GM21526 (cell line): Measurements from ENCODE around the gene LRMDA.

Experiments
- ATAC-seq: cut with Tn5 transposase; IDR thresholded peaks from one replicate; pipeline ENCODE4 v1.9.1; 2021; ENCODE audit warnings: moderate library complexity; ENCODE audit not compliant: unreplicated experiment, low FRiP score

The LRMDA gene

DNA sequence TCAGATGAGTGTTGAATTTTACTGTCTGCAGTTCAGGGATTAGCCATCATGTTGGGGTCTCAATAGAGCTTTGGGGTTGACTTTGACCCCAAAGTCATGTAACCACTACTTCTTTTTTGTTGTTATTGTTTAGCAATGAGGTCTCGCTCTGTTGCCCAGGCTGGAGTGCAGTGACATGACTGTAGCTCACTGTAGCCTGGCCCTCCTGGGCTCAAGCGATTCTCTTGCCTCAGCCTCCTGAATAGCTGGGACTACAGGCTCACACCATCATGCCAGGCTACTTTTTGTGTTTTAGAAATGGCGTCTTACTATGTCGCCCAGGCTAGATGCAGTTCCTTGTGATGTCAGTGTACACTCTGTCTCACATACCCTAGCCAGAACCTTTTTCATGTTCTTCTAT is 598.4 kb downstream of the LRMDA start:
- no peak for ATAC-seq

DNA sequence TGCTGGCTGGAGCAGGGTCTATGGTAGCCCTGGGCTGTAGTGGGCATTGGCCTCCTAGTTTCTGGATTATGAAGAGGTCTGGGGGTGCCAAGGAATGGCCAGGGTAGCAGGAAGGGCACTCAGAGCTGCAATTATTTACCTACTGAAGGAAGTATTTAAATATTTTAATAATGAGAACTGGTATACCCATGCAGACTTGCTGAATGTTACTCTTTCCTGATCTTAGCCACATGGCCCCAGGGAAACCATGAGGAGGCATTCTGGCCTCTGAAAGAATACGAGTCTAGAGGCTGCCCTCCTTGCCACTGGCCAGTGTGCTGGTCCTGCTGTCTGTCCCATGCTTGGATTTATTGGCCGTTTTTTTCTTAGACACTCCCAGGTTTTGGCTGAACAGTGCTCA is 599.7 kb downstream of the LRMDA start:
- ATAC-seq: no peak

DNA sequence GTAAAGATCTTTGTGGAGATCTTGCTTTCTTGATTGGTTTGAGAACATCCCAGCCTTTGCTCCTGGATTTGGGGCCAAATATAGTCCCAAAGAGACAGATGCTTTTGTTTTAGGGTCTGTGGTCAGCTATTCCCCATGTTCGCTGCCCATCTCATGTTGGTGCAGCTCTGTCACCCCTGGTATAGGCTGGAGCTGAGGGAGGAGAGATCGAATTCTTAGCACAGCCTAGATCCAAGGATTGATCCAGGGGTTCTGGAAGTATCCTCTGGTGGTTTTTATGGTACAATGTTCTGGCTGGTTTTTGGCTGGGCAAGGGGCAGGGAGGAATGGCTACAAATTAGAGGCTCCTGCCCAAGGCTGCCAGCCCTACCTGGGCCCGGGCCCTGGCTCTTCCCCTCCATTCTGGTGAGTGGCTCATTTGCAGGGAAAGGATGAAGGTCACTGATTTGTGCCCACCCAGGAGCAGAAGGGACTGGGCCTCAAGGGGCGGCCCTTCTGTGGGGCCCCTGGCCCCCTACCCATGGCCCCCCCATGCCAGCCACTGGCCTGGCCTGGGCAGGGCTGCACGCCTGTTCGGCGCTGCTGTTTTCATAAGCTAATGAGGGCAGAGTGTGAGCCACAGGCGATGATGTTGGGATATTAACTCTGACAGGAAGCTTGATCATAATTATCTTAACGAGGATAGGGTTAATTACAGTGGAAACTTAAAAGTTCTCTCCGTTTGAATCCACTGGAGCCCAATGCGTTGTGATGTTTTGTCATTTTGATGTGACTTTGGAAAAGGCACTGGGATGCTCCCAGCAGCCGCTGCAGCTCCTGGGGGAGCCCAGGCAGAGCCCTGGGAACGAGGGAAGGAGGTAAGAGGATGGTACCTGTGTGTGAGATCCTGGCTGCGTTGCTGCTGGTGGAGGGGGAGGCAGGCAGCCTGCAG is 600.6 kb downstream of the LRMDA start:
- no peak for ATAC-seq

DNA sequence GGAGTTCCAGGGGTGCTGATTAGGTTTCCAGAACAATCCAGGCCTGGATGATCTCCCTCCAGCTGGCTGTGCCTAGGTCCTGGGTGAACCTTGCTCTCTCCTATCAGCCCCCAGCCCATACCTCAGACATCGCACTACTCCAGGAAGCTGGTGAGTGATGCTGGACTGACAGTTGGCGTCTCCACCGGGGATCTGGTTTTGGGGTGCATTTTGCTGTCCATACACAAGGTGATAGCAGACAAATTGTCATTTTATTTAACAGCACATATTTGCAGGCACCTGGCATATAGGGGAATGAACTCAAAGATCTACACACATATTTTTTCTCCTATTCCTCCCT is 601.2 kb downstream of the LRMDA start:
- ATAC-seq: no peak

DNA sequence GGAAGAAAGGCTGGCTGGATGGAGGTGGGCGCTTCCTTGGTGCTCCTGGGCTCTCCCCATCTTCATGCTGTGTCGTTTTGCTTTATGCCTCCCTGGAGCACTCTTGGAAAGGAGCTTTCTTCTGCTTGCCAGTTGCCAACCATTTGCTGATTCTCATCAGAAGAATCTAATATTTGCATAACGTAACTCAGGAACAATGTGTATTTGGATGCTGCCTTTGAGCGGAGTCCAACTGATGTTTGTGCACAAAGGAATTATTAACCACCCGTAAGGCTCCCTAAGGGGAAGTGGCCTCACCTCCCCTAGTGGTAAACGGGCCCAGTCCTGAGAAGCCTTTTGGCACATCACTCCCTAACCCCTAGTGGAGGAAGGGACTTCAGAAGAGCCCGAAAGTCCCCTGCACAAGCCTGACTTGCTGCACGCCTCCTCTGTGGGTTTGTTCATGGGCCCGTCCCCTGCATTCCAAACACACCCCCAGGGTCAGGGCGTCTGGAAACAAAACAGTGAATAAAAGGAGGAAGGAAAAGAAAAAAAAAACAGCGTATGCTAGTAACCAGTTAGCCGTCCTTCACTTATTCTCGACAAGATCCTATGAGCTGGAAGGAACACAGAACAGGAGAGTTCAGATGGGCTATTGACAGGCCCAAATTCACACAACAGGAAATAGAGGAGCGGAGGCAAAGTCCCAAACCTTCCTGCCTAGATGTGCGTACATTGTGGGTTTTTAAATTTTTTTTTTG is 602.2 kb downstream of the LRMDA start:
- no peak for ATAC-seq

DNA sequence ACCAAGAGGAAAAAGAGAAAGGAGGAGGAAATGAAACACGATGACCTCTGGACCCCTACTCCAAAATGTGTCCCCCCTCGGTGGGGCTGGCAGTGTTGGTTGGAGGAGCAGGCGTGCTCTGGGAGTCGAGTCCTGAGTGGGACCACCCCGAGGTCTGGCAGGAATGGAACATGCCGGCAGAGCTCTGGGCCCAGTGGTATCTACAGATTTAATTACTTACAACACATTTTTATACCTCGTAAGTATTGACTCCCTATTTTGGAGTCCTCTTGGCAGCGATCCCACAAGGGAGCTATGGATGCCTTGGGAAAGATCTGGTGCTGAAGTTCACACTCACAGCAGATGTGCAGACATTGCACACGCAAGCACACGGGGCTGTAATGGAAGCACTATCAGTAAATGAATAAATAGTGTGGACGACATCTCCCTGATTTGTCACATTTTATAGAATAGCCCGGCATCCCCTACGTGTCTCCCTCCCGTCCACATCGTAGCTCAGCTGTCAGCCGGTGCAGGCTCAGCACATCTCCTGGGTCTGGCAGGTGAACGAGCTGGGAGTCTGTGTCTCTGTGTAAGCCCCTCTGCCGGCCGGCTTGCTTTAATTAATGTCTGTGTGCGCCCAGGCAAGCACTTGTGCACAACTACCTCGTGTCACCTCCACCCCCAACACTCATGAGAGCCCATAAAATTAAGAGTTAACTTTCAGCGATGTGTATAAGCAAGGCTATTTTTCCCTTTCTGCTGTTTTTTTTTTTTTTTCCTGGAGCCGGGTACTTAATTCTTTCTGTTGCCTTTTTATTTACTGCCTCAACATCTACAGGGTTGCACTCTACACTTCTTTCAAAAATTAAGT is 603.2 kb downstream of the LRMDA start:
- no peak for ATAC-seq

DNA sequence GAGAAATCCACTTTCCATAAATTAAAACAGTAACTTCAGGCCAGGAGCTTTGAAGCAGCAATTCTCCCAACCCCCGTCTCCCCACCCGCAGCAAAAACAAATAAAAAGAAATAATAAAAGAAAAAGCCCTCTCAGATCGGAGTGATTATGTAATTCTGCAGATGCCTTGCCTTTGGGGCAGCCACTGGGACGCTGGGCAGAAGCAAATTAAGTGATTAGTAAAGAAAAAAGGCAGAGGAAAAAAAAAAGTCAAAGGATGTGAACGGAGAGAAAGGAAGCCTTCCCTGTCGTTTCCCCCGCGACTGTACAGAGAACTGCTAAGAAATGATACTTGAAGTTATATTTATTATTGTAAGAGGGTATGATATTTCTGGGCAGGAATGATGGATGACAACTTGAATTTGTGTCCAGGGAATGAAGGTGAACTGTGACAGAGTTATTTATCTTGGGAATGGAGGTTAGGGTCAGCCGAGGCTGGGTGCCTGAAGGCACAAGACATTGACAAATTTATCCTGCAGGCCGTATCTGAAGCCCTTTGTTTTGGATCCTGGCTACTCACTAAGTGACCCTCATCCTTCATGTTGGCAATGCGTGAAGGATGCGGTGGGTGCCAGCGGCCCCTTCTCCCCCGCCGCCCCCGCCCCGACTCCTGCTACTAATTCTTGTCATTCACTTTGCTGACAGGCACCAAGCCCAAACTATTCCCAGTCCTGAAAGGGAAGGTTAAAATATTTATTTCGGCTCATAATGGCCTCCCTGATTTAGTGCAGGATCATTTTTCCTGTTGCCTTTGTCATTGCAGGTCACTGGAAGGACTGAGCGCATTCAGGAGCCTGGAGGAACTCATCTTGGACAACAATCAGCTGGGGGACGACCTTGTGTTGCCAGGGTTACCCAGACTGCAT is 604.0 kb downstream of the LRMDA start:
- ATAC-seq: no peak

DNA sequence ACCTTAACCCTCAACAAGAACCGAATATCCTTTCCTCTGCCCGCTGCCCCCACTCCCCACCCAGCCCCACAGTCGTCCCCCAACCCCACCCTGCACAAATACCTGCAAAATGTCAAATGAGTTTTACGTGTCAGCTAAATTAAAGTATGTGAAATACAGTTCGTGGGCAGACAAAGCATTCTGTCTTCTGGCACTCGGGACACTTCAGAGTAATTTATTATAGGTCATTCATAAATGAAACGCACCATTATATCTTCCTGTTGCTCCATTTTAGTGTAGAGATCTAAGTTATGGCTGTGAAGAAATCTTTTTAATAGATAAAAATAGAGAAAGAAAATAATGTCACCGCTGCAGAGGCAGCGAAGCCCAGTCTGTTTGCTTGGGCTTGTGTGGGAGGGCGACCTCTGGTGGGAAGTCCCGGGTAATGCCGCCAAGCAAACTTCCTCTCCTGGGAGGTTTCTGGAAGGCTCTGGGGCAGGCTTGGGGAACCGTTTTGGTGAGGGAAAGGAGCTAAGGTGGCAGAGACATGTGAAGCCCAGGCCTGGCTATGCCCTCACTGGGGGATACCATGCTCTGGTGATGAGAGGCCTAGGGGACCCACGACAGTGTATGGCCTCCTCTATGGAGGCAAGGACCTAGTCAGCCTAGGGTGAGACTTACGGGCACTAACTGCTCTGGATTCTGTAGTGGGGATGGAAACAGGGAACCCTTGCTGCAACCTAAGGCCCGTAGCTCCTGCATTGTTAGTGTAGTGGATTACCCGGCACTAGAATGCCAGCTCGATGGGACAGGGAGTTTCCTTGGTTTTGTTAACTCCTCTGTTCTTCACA is 604.9 kb downstream of the LRMDA start:
- no peak for ATAC-seq

DNA sequence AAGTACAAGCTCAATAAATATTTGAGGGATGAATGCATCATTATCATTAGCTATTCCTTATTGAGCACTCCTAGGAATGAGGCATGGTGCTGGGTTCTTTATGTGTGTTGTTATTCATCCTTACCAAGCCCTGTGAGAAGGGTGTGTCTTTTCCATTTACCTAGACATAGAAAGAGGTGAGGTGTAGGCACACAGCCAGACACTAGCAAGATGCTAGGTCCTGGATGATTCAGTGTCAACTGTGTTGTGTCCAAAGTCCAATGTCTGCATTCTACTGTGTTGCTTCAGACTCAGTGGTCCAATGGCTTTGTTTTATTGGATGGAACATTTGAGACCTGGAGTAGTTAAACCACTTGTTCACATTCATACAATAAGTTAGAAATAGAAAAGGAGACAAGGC is 605.5 kb downstream of the LRMDA start:
- ATAC-seq: no peak

DNA sequence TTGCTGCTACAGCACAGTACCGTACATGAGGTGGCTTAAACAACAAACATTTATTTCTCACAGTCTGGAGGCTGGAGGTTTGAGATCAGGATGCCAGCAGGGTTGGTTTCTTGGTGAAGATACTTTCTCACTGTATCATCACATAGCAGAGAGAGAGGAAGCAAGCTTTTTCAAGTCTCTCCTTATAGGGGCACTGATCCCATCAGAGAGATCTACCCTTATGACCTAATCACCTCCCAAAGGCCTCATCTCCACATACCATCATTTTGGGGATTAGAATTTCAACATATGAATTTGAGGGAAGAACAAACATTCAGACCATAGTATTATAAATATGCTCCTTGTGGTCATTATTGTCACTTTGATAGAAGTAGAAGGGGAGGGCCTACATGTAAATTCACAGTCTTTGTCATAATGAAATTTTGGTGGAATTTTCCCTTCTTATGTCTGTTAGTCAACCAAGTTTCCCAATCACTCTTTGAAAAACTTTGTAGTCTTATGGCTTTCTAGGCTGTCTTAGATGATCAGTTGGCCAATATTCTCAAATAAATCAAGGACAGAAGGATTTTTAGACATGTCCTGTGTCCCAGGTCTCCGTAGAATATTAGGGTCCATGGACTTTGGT is 606.2 kb downstream of the LRMDA start:
- no peak for ATAC-seq

DNA sequence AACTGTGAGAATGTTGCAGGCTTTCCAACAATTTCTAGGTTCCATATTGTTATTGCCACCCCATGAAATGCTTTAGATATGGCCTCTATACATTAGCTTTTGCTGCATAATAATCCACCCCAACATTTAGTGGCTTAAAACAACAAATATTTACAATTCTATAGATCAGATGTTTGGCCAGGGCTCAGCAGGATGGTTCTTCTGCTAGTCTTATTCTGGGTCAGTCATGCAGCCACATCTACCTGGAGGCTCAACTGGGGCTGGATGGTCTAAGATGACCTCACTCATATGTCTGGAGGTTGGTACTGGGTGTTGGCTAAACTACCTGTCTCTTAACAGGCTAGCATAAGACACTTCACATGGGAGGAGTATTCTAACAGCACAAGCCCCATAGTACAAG is 607.3 kb downstream of the LRMDA start:
- ATAC-seq: no peak

DNA sequence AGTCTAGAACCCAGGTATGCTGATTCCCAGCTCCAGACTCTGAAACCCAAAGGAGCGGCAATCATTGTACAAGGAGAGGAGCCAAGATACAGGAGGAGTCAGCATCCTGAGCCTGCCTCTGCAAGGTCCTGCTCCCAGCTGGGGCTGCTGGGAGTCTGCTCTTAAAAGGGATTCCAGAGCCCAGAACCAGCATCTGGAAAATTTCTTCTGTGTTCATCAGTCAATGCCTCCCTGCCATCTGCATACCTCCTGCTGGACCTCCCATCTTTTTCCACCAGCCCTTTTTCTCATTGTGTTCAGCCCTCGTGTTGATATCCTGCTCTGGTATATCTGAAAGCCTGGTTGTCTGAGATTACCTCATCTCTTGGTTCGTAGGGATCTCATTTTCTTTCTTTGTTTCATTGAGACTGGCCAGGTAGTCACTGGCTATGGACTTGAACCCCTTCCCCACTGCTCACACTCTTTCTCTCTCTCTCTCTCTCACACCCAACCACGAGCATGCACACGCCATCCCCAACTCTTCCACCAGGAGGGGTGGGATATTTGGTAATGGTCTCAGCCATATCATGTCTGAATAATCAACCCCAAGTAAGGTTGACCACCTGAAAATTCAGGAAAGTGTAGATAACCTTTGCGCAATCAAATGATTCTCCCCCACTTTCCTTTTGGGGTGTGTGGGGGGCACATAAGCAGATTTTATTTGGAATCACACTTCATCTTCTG is 608.8 kb downstream of the LRMDA start:
- ATAC-seq: no peak

DNA sequence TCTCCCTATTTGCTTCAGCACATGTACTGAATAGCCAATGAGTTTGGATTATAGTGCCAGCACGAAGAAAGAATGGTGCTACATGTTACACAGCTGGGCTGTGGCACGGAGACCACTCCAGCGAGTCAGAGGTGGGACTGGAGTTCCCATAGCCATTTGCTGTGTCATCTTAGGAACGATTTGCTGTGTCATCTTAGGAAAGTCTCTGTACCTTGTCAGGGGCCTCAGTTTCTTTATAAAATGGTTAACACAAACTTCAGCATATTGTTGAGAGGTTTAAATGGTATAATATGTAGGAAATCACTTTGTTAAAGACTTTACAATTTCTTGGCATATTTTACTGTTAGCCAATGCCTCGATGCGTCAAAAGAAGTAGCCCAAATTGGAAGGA is 609.4 kb downstream of the LRMDA start:
- ATAC-seq: no peak

DNA sequence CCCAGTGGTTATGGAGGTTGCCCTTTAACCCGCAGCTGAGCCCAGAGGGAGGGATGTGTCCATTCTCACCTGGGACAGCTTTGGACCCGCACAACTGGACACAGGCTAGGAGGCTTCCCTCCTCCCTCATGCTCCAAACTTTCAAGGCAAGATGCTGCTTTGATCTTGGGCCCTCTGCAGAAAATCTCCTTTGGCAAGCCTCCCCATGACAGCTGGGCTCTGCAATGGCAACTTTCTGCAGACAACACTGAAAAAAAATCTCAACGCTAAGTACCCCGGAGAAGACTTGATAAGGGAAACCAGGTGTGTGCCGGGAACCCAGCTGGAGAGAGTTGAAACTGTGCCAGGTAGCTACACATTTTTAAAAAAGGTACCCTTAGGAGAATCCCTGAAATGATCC is 610.1 kb downstream of the LRMDA start:
- no peak for ATAC-seq

DNA sequence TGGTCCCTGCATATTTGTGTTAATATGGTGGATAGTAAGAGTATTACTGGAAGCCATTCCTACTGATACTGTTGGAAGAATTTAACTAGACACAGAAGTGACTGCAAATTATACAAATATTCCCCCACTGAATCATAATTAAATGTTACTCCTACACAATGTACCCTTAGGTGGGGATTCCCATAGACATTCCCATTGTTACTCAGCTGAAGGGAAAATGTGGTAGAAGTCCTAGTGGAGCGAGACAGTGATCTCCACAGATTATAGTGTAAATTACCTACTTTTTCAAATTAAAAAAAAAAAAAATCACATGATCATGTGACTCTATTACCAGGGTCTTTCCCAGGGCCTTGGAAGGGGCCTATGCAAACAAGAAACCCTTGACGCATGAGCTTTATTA is 611.8 kb downstream of the LRMDA start:
- no peak for ATAC-seq

DNA sequence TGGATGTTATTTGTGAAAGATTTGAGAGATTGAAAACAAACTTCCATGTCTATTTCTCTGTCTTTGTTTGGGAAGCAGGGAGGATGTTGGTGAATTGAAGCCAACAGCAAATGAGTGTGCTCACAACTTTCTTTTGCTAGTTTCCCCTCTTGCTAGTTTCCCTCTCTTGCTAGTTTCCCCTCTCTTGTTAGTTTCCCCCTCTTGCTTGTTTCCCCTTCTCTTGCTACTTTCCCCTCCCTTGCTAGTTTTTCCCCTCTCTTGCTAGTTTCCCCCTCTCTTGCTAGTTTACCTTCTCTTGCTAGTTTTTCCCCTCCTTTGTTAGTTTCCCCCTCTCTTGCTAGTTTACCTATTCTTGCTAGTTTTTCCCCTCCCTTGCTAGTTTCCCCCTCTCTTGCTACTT is 613.3 kb downstream of the LRMDA start:
- ATAC-seq: no peak

DNA sequence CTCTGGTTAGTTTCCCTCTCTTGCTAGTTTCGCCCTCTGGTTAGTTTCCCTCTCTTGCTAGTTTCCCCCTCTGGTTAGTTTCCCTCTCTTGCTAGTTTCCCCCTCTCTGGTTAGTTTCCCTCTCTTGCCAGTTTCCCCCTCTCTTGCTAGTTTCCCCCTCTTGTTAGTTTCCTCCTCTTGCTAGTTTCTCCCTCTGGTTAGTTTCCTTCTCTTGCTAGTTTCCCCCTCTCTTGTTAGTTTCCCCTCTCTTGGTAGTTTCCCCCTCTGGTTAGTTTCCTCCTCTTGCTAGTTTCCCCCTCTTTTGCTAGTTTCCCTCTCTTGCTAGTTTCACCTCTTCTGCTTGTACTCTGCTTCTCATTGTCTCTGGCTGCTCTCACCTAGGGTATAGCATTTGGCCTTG is 613.8 kb downstream of the LRMDA start:
- no peak for ATAC-seq

DNA sequence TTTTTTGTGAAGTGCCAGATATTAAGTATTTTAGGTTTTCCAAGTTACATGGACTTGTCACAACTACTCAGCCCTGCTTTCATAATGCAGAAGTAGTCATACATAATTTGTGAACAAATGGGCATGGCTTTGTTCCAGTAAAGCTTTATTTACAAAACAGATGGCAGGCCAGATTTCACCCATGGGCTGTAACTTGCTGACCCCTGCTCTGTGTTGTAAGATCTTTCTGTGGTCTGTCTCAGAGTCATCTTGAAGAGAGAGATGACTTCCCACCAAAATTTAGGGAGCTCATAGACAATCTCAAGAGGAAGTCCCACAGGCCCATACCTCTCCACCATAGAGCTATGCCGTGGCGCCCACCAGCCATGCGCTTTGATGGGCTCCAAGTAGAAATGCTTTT is 616.1 kb downstream of the LRMDA start:
- no peak for ATAC-seq
